Vagina (tissue), 2 donors: ENCODE data around the gene MYO10. TPM values are rescaled to one million over a fixed set of nuclear protein-coding genes. Genes with fewer than 3 reads are reported as not detected.

Experiments
- DNase-seq, 2 donors: peaks; one replicate each; pipeline ENCODE4 v3.0.0-alpha.2; 2017; ENCODE audit errors: extremely low spot score in 2 of 2
- H3K27ac ChIP-seq: fragments of 200-600 bp; sonication (generic); one replicate; pipeline ENCODE4 v1.5.1; 2019
- H3K27me3 ChIP-seq: fragments of 200-600 bp; sonication (generic); one replicate; pipeline ENCODE4 v1.5.1; 2019
- H3K36me3 ChIP-seq, 2 donors: fragments of 200-600 bp; sonication (generic); one replicate each; pipeline ENCODE4 v1.5.1; 2017 to 2019
- H3K4me1 ChIP-seq: fragments of 200-600 bp; sonication (generic); one replicate; pipeline ENCODE4 v1.5.1; 2019
- H3K4me3 ChIP-seq, 2 donors: fragments of 200-600 bp; sonication (generic); 1 replicate in 1 of 2; 2 replicates in 1 of 2; pipeline ENCODE4 v1.5.1; 2016 to 2019
- H3K9me3 ChIP-seq: fragments of 200-600 bp; sonication (generic); one replicate; pipeline ENCODE4 v1.5.1; 2019
- POLR2A ChIP-seq, 2 donors: fragments of 450-650 bp; IDR thresholded peaks; one replicate each; pipeline ENCODE4 v1.6.1; 2017; ENCODE audit warnings: antibody characterized with exemption in 2 of 2, mild to moderate bottlenecking in 2 of 2, moderate library complexity in 2 of 2
- POLR2AphosphoS5 ChIP-seq, 2 donors: sonication (generic); formaldehyde crosslinking; IDR thresholded peaks; one replicate each; pipeline ENCODE4 v1.9.0; 2017; ENCODE audit warnings: antibody characterized with exemption in 2 of 2, mild to moderate bottlenecking in 2 of 2, low read depth in 1 of 2; ENCODE audit not compliant: insufficient read depth in 1 of 2
- intact Hi-C: fragments of 100-400 bp; cut with DNase I; formaldehyde crosslinking; loops from one replicate; pipeline ENCODE4 v1.15.1; 2023
- total RNA-seq: library from RNA; depleted of rRNA; stranded (reverse); fragments of >200 nt; gene quantifications from one replicate; pipeline ENCODE4 v1.2.3, GENCODE V29; 2016
- TF ChIP-seq, protein P1 (sequence below), 3 experiments: fragments of 450-650 bp in 2 of 3; fragments of 200-600 bp in 1 of 3; sonication (generic) in 1 of 3; IDR thresholded peaks; one replicate each; pipeline ENCODE4 v1.5.1; 2017 to 2019; ENCODE audit warnings: antibody characterized with exemption in 3 of 3, mild to moderate bottlenecking in 2 of 3, moderate library complexity in 2 of 3

Gene MYO10
- total RNA-seq, 1 donor from 2014 or later = 22.1 TPM

DNA sequence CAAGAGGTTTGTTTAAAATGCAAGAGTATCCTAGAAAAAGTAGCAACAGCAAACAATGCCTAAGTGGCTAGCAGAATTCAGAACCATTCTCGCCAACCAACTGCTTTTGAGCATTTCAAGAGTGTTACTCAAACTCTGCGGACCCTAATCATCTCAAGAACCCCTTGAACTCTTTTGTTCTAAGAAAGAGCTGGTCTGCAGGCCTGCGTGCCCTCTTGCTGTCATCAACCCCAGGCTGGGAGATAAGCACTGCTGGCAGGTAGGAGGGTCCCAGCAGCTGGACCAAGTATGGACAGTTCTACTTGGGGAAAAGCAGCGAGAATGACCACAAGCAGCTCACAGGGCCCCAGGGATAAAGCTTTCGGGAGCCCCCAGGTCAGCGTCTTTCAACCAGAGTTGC, 38.3 kb downstream of the MYO10 start:
- Histone ChIP-seq H3K27ac (no peak overlapping the region), H3K4me1 (peaks cover 20% of the 10 kb centered on the region), H3K36me3 (no peaks in the 10 kb centered on the region), H3K9me3 (no peaks in the 10 kb centered on the region), H3K27me3 (no peaks in the 10 kb centered on the region), H3K4me3 (no peak overlapping the region)
- DNase-seq = no peak
- TF ChIP-seq POLR2A (IDR thresholded peaks at IDR 0.05) (no peak), POLR2AphosphoS5 (IDR thresholded peaks at IDR 0.05; ENCODE audit: insufficient read depth in 1 of 2, low read depth in 1 of 2) (no peak)
- TF ChIP-seq, protein P1, sequence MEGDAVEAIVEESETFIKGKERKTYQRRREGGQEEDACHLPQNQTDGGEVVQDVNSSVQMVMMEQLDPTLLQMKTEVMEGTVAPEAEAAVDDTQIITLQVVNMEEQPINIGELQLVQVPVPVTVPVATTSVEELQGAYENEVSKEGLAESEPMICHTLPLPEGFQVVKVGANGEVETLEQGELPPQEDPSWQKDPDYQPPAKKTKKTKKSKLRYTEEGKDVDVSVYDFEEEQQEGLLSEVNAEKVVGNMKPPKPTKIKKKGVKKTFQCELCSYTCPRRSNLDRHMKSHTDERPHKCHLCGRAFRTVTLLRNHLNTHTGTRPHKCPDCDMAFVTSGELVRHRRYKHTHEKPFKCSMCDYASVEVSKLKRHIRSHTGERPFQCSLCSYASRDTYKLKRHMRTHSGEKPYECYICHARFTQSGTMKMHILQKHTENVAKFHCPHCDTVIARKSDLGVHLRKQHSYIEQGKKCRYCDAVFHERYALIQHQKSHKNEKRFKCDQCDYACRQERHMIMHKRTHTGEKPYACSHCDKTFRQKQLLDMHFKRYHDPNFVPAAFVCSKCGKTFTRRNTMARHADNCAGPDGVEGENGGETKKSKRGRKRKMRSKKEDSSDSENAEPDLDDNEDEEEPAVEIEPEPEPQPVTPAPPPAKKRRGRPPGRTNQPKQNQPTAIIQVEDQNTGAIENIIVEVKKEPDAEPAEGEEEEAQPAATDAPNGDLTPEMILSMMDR (IDR thresholded peaks at IDR 0.05) = no peak
- intact Hi-C loops = no loop called here

DNA sequence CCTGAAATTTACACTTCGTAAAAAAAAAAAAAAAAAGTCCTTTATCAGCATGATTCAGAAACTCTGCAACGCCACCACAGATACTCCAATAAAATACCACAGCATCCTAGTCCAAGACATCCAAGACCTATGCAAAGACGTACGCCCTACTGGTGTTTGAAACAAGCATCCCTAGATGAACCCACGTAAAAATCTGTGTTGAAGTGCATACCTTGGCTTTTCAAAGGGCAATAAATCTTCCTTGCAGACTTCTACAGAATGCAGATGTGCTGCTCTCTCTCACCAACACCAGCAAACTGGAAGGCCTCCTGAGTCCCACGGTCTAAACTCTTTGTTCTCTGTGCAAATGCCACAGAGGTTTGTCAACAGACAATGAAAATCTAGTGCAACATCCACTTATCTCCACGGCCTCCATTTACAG, 38.8 kb downstream of the MYO10 start:
- intact Hi-C loops = no loop called here
- Histone ChIP-seq H3K27ac (no peak overlapping the region), H3K9me3 (no peaks in the 10 kb centered on the region), H3K27me3 (no peaks in the 10 kb centered on the region), H3K4me1 (peaks cover 18% of the 10 kb centered on the region), H3K36me3 (no peaks in the 10 kb centered on the region), H3K4me3 (no peak overlapping the region)
- no peak for DNase-seq
- TF ChIP-seq, protein P1 (IDR thresholded peaks at IDR 0.05) = no peak
- no peak for TF ChIP-seq POLR2A (IDR thresholded peaks at IDR 0.05)
- TF ChIP-seq POLR2AphosphoS5 (IDR thresholded peaks at IDR 0.05; ENCODE audit: insufficient read depth in 1 of 2, low read depth in 1 of 2) = no peak

DNA sequence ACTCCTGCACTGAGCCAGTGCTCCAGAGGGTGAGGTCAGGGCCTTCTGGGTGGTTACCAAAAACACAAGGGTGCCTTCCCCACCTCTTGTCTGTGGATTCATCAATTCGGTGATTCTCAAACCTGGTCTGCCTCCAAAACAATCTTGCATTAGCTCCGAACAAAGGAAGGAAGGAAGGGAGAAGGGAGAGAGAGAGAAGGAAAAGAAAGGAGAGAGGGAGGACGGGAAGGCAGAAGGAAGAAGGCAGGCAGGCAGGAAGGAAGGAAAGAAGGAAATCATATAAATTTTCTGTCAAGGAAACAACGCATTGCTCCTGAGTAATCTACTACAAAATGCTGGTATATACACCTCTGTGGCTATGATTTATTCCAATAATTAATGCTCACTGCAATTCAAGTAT, 39.3 kb downstream of the MYO10 start:
- intact Hi-C loops = no loop called here
- Histone ChIP-seq H3K36me3 (no peaks in the 10 kb centered on the region), H3K27me3 (no peaks in the 10 kb centered on the region), H3K4me1 (peaks cover 18% of the 10 kb centered on the region), H3K4me3 (no peak overlapping the region), H3K9me3 (no peaks in the 10 kb centered on the region), H3K27ac (no peak overlapping the region)
- no peak for DNase-seq
- TF ChIP-seq POLR2A (IDR thresholded peaks at IDR 0.05) (no peak), POLR2AphosphoS5 (IDR thresholded peaks at IDR 0.05; ENCODE audit: insufficient read depth in 1 of 2, low read depth in 1 of 2) (no peak)
- TF ChIP-seq, protein P1 (IDR thresholded peaks at IDR 0.05) = no peak

DNA sequence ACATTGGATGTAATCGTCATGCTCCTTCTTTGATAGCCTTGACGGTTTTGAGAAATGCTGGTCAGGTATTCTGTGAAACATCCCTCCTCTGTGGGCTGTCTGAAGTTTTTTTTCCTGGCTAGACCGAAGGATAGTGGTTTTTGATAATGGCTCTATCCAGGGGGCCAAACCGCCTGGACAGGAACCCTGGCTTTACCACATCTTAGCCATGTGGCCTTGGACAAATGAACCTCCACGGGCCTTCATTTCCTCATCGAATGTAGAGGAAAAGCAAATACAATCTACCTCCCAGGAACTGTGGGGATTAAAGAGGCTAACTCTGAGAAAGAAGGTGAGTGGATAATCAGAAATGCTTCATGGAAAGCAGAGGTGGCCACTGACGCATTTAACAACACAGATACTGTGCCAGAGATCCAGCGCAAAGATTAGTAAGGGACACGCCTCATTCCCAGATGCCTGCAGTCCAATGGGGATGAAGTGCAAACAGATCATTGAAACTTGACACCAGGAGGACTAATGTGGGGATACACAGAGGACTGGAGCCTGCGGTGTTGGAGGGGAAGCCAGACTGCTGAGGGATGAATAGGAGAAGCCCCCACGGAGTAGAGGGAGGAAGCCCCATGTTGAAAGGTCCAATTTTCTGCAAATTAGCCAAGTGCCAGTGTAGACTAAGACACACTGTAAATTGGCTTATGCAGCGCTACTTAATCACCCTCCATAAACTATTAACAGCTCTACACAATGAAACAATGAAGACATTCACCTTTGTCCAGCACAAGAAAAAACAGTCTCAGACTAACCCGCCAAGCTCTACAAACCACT, 41.6 kb downstream of the MYO10 start:
- DNase-seq = no peak
- intact Hi-C loops = no loop called here
- H3K4me1 ChIP-seq = peaks cover 28% of the 10 kb centered on the region

More for the DNA sequence above, 41.6 kb downstream of the MYO10 start:
- no peaks in the 10 kb centered on the region for H3K27me3 ChIP-seq
- no peak overlapping the region for H3K4me3 ChIP-seq
- no peaks in the 10 kb centered on the region for H3K36me3 ChIP-seq
- no peak overlapping the region for H3K27ac ChIP-seq
- no peaks in the 10 kb centered on the region for H3K9me3 ChIP-seq
- no peak for TF ChIP-seq POLR2AphosphoS5 (IDR thresholded peaks at IDR 0.05; ENCODE audit: insufficient read depth in 1 of 2, low read depth in 1 of 2)
- TF ChIP-seq, protein P1 (IDR thresholded peaks at IDR 0.05) = no peak
- TF ChIP-seq POLR2A (IDR thresholded peaks at IDR 0.05) = no peak
